ENCODE data around the gene RNF144B. TPM values are rescaled to one million over a fixed set of nuclear protein-coding genes. Genes with fewer than 3 reads are reported as not detected.

Gene RNF144B
- total and polyA plus RNA-seq, 9 of the 15 experiments (the other 6 are each of a cell fraction or from before 2014, with no cell fraction given): 0.01 TPM; not detected in 8

- TF ChIP-seq NR1H2 (CRISPR knock-in tag; IDR thresholded peaks at IDR 0.05) (no peak), CTCF (IDR thresholded peaks at IDR 0.05 in 2 of 3, conservative IDR thresholded peaks at IDR 0.05 in 1 of 3; ENCODE audit: insufficient read depth in 2 of 3, low read depth in 1 of 3, low read length in 3 of 3) (peak; percentile 89 to 95 (median 89)), SIRT6 (IDR thresholded peaks at IDR 0.05; ENCODE audit: low read depth, low read length) (no peak), DACH1 (IDR thresholded peaks at IDR 0.05; ENCODE audit: partially characterized antibody) (no peak), GABPB1 (CRISPR knock-in tag; IDR thresholded peaks at IDR 0.05) (no peak), ELF1 (tag; IDR thresholded peaks at IDR 0.05) (0 out of 2 replicates have a peak, but pooled peaks have one; percentile 45), HDAC2 (IDR thresholded peaks at IDR 0.05) (no peak), ETV1 (tag; conservative IDR thresholded peaks at IDR 0.05; ENCODE audit: low read depth) (no peak), RBM14 (IDR thresholded peaks at IDR 0.05; ENCODE audit: borderline replicate concordance, insufficient read depth, low read depth, low read length) (no peak), ZBTB49 (CRISPR knock-in tag; IDR thresholded peaks at IDR 0.05; ENCODE audit: borderline replicate concordance) (no peak), MCM5 (IDR thresholded peaks at IDR 0.05; ENCODE audit: low read depth) (no peak), MYNN (IDR thresholded peaks at IDR 0.05) (no peak), MYNN (CRISPR knock-in tag; IDR thresholded peaks at IDR 0.05) (no peak), ZZZ3 (IDR thresholded peaks at IDR 0.05) (no peak), MTA1 (IDR thresholded peaks at IDR 0.05; ENCODE audit: borderline replicate concordance) (no peak), U2AF2 (optimal IDR thresholded peaks at IDR 0.05; ENCODE audit: low read depth, low read length) (no peak)
- TF ChIP-seq, protein P1, sequence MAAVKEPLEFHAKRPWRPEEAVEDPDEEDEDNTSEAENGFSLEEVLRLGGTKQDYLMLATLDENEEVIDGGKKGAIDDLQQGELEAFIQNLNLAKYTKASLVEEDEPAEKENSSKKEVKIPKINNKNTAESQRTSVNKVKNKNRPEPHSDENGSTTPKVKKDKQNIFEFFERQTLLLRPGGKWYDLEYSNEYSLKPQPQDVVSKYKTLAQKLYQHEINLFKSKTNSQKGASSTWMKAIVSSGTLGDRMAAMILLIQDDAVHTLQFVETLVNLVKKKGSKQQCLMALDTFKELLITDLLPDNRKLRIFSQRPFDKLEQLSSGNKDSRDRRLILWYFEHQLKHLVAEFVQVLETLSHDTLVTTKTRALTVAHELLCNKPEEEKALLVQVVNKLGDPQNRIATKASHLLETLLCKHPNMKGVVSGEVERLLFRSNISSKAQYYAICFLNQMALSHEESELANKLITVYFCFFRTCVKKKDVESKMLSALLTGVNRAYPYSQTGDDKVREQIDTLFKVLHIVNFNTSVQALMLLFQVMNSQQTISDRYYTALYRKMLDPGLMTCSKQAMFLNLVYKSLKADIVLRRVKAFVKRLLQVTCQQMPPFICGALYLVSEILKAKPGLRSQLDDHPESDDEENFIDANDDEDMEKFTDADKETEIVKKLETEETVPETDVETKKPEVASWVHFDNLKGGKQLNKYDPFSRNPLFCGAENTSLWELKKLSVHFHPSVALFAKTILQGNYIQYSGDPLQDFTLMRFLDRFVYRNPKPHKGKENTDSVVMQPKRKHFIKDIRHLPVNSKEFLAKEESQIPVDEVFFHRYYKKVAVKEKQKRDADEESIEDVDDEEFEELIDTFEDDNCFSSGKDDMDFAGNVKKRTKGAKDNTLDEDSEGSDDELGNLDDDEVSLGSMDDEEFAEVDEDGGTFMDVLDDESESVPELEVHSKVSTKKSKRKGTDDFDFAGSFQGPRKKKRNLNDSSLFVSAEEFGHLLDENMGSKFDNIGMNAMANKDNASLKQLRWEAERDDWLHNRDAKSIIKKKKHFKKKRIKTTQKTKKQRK (IDR thresholded peaks at IDR 0.05; ENCODE audit: borderline replicate concordance, low read depth, low read length): no peak
Observed at GRCh38 chr6:18503593-18504231, 116.6 kb downstream of the RNF144B start (continued).

All from K562 (cell line).